Measurements from ENCODE around the gene DLX3.

GRCh38 chr17:50034498-50035364 is 39.7 kb upstream of the DLX3 start:
- TF ChIP-seq POLR2A (IDR thresholded peaks at IDR 0.05; ENCODE audit: control extremely low read depth in 1 of 2, low read depth in 2 of 2, low read length in 2 of 2) (no peak), CTCF (IDR thresholded peaks at IDR 0.05; ENCODE audit: control extremely low read depth in 1 of 3, insufficient read depth in 1 of 3, low read depth in 1 of 3, low read length in 3 of 3) (no peak), SIRT6 (IDR thresholded peaks at IDR 0.05; ENCODE audit: low read length) (no peak), BRCA1 (IDR thresholded peaks at IDR 0.05; ENCODE audit: low read depth, low read length) (no peak), POLR2AphosphoS5 (IDR thresholded peaks at IDR 0.05; ENCODE audit: low read depth, low read length) (no peak)
